Mesenchymal stem cell (in vitro differentiated cells and primary cell): ENCODE results near the gene MAP7. TPM values are rescaled to one million over a fixed set of nuclear protein-coding genes. Genes with fewer than 3 reads are reported as not detected.

Experiments
- DNase-seq: peaks from one replicate; pipeline ENCODE4 v3.0.0-alpha.2; 2013
- H2AFZ ChIP-seq: one replicate; pipeline ENCODE4 v1.6.1; 2013; ENCODE audit warnings: low read depth, mild to moderate bottlenecking, control low read depth, inconsistent platforms, low read length, moderate library complexity
- H2AK5ac ChIP-seq: 2 replicates; pipeline ENCODE4 v1.6.1; 2013; ENCODE audit warnings: low read length, moderate library complexity, mild to moderate bottlenecking, inconsistent platforms; ENCODE audit not compliant: severe bottlenecking
- H2BK120ac ChIP-seq: one replicate; pipeline ENCODE4 v1.6.1; 2013; ENCODE audit warnings: low read depth, mild to moderate bottlenecking, inconsistent platforms, low read length, moderate library complexity
- H2BK12ac ChIP-seq, 2 experiments: one replicate each; pipeline ENCODE4 v1.6.1; 2013; ENCODE audit warnings: inconsistent platforms in 2 of 2, low read length in 2 of 2, mild to moderate bottlenecking in 2 of 2, moderate library complexity in 2 of 2, control low read depth in 1 of 2
- H2BK15ac ChIP-seq: one replicate; pipeline ENCODE4 v1.6.1; 2013; ENCODE audit warnings: mild to moderate bottlenecking, low read depth, inconsistent platforms; ENCODE audit not compliant: poor library complexity, severe bottlenecking
- H2BK5ac ChIP-seq: 2 replicates; pipeline ENCODE4 v1.6.1; 2013; ENCODE audit warnings: low read depth, mild to moderate bottlenecking, low read length, control low read depth, inconsistent platforms; ENCODE audit not compliant: poor library complexity, severe bottlenecking
- H3K14ac ChIP-seq, 2 experiments: one replicate each; pipeline ENCODE4 v1.6.1; 2013; ENCODE audit warnings: inconsistent platforms in 2 of 2, low read length in 2 of 2, control low read depth in 1 of 2, mild to moderate bottlenecking in 1 of 2, moderate library complexity in 1 of 2
- H3K18ac ChIP-seq, 2 experiments: one replicate each; pipeline ENCODE4 v1.6.1; 2013; ENCODE audit warnings: inconsistent platforms in 2 of 2, low read length in 2 of 2, control low read depth in 1 of 2, low read depth in 1 of 2, mild to moderate bottlenecking in 1 of 2
- H3K23ac ChIP-seq, 2 experiments: one replicate each; pipeline ENCODE4 v1.6.1; 2013; ENCODE audit warnings: inconsistent platforms in 2 of 2, low read length in 2 of 2, mild to moderate bottlenecking in 2 of 2, moderate library complexity in 2 of 2, control low read depth in 1 of 2
- H3K27ac ChIP-seq: 2 replicates; pipeline ENCODE4 v1.5.1; 2013; ENCODE audit warnings: mild to moderate bottlenecking, moderate library complexity, low read length, control low read depth, inconsistent platforms; ENCODE audit not compliant: poor library complexity, severe bottlenecking
- H3K27me3 ChIP-seq, 2 experiments: 2 replicates each; pipeline versions ENCODE4 v1.6.1 to v1.7.0; 2013; ENCODE audit warnings: low read length in 2 of 2, mild to moderate bottlenecking in 2 of 2, moderate library complexity in 2 of 2, control low read depth in 1 of 2, inconsistent platforms in 1 of 2; ENCODE audit not compliant: control insufficient read depth in 1 of 2, insufficient read depth in 1 of 2
- H3K36me3 ChIP-seq, 2 experiments: 2 replicates each; pipeline versions ENCODE4 v1.6.1 to v1.7.0; 2013; ENCODE audit warnings: low read length in 2 of 2, control low read depth in 1 of 2, inconsistent platforms in 1 of 2, low read depth in 1 of 2, mild to moderate bottlenecking in 1 of 2; ENCODE audit not compliant: insufficient read depth in 2 of 2, control insufficient read depth in 1 of 2
- H3K4ac ChIP-seq, 2 experiments: one replicate each; pipeline ENCODE4 v1.6.1; 2013; ENCODE audit warnings: inconsistent platforms in 2 of 2, low read length in 2 of 2, mild to moderate bottlenecking in 2 of 2, moderate library complexity in 2 of 2, control low read depth in 1 of 2, low read depth in 1 of 2
- H3K4me1 ChIP-seq: 2 replicates; pipeline ENCODE4 v1.6.1; 2013; ENCODE audit warnings: low read depth, low read length, control low read depth; ENCODE audit not compliant: control insufficient read depth, insufficient read depth
- H3K4me2 ChIP-seq: 2 replicates; pipeline ENCODE4 v1.6.1; 2013; ENCODE audit warnings: low read length, mild to moderate bottlenecking, inconsistent platforms; ENCODE audit not compliant: poor library complexity, severe bottlenecking
- H3K4me3 ChIP-seq, 2 experiments: 2 replicates each; pipeline versions ENCODE4 v1.5.1 to v1.7.0; 2013; ENCODE audit warnings: low read length in 2 of 2, mild to moderate bottlenecking in 2 of 2, control low read depth in 1 of 2, low read depth in 1 of 2; ENCODE audit not compliant: insufficient read depth in 1 of 2
- H3K79me1 ChIP-seq: replicated peaks from 2 replicates; pipeline ENCODE4 v1.6.1; 2013; ENCODE audit warnings: mild to moderate bottlenecking, control low read depth, low read length, inconsistent platforms; ENCODE audit not compliant: poor library complexity, severe bottlenecking
- H3K9ac ChIP-seq: 2 replicates; pipeline ENCODE4 v1.7.0; 2013; ENCODE audit warnings: mild to moderate bottlenecking, low read length, moderate library complexity
- H3K9me3 ChIP-seq: 2 replicates; pipeline ENCODE4 v1.7.0; 2013; ENCODE audit warnings: mild to moderate bottlenecking, low read length; ENCODE audit not compliant: control insufficient read depth
- H4K8ac ChIP-seq: one replicate; pipeline ENCODE4 v1.6.1; 2013; ENCODE audit warnings: inconsistent platforms, mild to moderate bottlenecking, low read length, moderate library complexity
- H4K91ac ChIP-seq: one replicate; pipeline ENCODE4 v1.6.1; 2013; ENCODE audit warnings: mild to moderate bottlenecking, low read length, inconsistent platforms
- WGBS: methylation state at CpG from one replicate; pipeline ENCODE4 v1.1.7; 2013; ENCODE audit warnings: mixed read lengths; 5-methylcytosine and 5-hydroxymethylcytosine counted together
- polyA plus RNA-seq, 2 experiments: library from polyadenylated mRNA; stranded (reverse); fragments of 200-250 nt; gene quantifications; one replicate each; pipeline ENCODE4 v1.2.3, GENCODE V29; 2013

MAP7 gene
- 0.61 TPM for polyA plus RNA-seq (2013, experiment 1 of 2)
- polyA plus RNA-seq (2013, experiment 2 of 2), result 0.55 TPM

DNA sequence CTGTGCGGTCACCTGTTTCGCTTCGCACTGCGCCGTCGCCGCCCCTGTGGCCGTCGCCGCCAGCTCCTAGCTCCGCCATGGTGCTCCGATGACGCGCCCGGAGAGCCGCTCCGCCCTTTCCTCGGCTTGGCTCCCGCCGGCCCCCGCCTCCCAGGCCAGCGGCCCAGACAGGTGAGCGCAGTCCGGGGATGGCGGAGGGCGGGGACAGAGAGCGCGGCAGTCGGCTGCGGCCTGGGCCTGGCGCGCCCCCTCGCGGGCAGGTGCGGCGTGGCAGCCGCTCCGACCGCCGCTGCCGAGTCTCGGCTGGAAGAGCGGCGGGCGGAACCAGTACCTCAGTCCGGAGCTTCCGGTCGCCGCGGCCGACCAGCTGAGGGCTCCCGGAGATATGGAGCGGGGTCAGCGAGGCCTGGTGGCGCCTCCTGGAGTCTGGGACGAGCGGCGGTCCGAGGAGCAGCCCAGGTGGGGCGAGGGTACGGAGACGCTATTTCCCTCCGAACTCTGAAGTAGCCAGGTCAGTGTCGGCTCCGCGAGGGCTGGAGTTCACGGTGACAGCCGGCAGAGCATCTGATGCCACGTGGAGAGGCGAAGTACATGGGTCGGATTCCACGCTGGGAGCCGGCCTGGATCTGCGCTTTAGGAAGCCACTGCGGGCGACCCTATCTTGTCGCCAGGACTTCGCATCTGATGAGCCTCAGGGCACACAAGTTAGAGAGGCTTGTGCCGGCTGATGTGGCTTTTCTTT, at the start of gene MAP7:
MAP7 (minus strand) TSS at position 93 of the 742 bp plus-strand sequence; CDS start at position 79, 14 bp downstream.
- H2BK12ac ChIP-seq, result peak within 1 kb of the TSS in 1 of 2 experiments; percentile 42

DNA sequence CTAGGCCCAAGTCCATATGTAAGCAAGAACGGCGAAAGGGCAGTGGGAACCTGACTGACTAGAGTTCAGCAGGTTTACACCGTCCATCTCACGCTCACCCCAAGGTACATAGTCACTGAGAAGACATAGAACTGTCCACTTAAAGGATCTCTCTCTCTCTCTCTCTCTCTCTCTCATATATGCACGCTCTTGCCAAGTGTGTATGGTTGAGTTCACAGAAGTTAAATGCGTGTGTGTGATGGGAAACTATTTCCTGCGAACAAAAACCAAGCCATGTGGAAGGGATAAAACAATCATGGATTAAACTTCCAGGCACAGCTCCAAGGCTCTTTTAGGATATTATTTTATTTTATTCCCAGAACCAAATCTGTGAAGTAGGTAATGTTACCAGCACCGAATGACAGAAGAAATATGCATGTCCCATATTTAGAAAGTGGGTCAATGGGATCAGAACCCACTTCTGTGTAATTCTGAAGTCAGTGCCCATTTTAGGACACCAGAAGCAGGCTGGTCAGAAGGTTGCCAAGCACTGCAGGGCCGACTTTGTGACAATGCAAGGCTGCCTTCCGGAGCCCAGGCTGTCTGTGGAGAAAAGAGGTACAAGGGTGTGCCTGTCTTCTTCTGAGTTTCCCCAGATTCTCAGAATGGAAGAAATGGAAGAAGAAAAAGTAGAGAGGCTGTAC, 49.2 kb upstream of the MAP7 start:
- Histone ChIP-seq H2BK15ac (no peak overlapping the region), H3K9ac (no peak overlapping the region)

More for the DNA sequence above, at the start of gene MAP7:
- no peaks in the 10 kb centered on the region for H3K9me3 ChIP-seq
- DNase-seq, result peak; percentile 47
- H3K23ac ChIP-seq, result peak within 1 kb of the TSS in 1 of 2 experiments; percentile 77
- H2BK15ac ChIP-seq, result peak within 1 kb of the TSS; percentile 46
- H4K8ac ChIP-seq, result peak within 1 kb of the TSS; percentile 47
- H2BK120ac ChIP-seq, result no peak within 1 kb of the TSS
- H3K4ac ChIP-seq, result peak within 1 kb of the TSS; percentile 20 to 71
- H3K14ac ChIP-seq, result peak within 1 kb of the TSS in 1 of 2 experiments; percentile 68
- H4K91ac ChIP-seq, result peak within 1 kb of the TSS; percentile 20
- H2AFZ ChIP-seq, result peak within 1 kb of the TSS; percentile 88
- H3K4me1 ChIP-seq, result peaks cover 21% of the 10 kb centered on the region
- no peak within 1 kb of the TSS for H2AK5ac ChIP-seq
- H3K79me1 ChIP-seq, result no peaks in the 10 kb centered on the region
- no peak within 1 kb of the TSS for H3K27ac ChIP-seq
- H3K27me3 ChIP-seq, result peaks cover 5 to 43% of the 10 kb centered on the region in 2 experiments
- H3K9ac ChIP-seq, result peak within 1 kb of the TSS; percentile 67
- H3K18ac ChIP-seq, result peak within 1 kb of the TSS; percentile 11 to 29
- WGBS, result 1% methylated on average over 70 of the region's 79 CpGs
- peaks cover 0 to 3% of the 10 kb centered on the region in 2 experiments for H3K36me3 ChIP-seq
- H3K4me2 ChIP-seq, result peak within 1 kb of the TSS; percentile 99
- H3K4me3 ChIP-seq, result peak within 1 kb of the TSS; percentile 78 to 88
- H2BK5ac ChIP-seq, result no peak within 1 kb of the TSS

DNA sequence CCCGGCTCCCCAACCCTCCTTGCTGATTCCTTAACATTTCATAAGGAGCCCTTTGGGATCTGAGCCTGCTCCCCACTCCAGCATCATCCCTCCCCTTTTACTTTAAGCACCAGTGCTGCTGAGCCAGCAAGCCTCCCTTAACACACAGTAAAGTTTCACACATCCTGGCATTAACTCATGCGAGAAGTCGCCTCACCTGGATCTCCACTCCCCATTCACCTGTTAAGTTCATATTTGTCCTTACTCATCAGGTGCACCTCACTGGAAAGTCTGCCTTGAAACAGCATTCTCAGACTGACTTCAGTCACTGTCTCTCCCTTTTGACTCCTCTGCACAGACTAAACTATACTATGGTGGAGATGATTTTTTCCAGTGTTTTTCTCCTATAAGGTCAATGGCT, 47.8 kb upstream of the MAP7 start:
- Histone ChIP-seq H3K9ac (no peak overlapping the region), H3K18ac (peak overlapping the region in 1 of 2 experiments; percentile 34), H3K36me3 (no peaks in the 10 kb centered on the region), H3K4me2 (no peak overlapping the region), H2AFZ (no peak overlapping the region), H3K23ac (no peak overlapping the region), H3K14ac (no peak overlapping the region), H4K91ac (peak overlapping the region; percentile 11), H3K9me3 (no peaks in the 10 kb centered on the region), H3K4me3 (no peak overlapping the region), H3K4ac (peak overlapping the region in 1 of 2 experiments; percentile 81), H2BK12ac (peak overlapping the region; percentile 51 to 71), H3K79me1 (peaks cover 11% of the 10 kb centered on the region), H2BK5ac (no peak overlapping the region), H3K4me1 (peaks cover 4% of the 10 kb centered on the region), H2BK120ac (peak overlapping the region; percentile 30), H2BK15ac (no peak overlapping the region), H4K8ac (no peak overlapping the region), H3K27ac (no peak overlapping the region), H3K27me3 (no peaks in the 10 kb centered on the region), H2AK5ac (peak overlapping the region; percentile 83)
- DNase-seq, result no peak
- 92% methylated on average over 3 of the region's 3 CpGs for WGBS

More for the DNA sequence above, 49.2 kb upstream of the MAP7 start:
- Histone ChIP-seq H3K36me3 (no peaks in the 10 kb centered on the region), H3K27me3 (no peaks in the 10 kb centered on the region), H3K4me3 (no peak overlapping the region), H3K4me2 (no peak overlapping the region), H2BK5ac (no peak overlapping the region), H3K18ac (peak overlapping the region; percentile 16 to 19), H3K14ac (peak overlapping the region in 1 of 2 experiments; percentile 12), H2BK120ac (no peak overlapping the region), H4K91ac (peak overlapping the region; percentile 56), H4K8ac (peak overlapping the region; percentile 69), H2AK5ac (peak overlapping the region; percentile 63), H3K79me1 (peaks cover 11% of the 10 kb centered on the region), H3K4me1 (peaks cover 6% of the 10 kb centered on the region), H2BK12ac (peak overlapping the region; percentile 17 to 86), H3K9me3 (no peaks in the 10 kb centered on the region), H2AFZ (no peak overlapping the region), H3K4ac (peak overlapping the region; percentile 19 to 68), H3K23ac (no peak overlapping the region), H3K27ac (no peak overlapping the region)
- whole genome bisulfite sequencing, result 96% methylated on average over 9 of the region's 10 CpGs
- no peak for DNase-seq

DNA sequence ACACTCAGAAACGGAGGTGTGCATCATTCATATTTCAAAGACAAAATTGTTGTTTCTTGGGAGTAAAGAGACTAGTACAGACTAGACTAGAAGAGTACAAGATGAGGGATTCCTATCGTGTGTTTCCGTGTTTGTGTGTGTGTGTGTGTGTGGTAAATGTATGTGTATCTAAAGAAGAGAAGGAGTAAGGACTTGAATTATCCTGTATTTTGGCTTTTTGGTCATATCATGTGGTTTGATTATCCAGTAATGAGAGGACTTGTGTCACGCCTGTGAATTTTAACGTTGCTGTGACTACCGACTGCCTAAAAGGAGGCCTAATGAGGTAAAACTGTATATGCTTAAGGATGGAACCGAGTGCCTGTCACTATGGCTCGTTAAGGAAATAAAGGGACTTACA, 44.4 kb upstream of the MAP7 start:
- H2BK5ac ChIP-seq, result no peak overlapping the region
- peak overlapping the region; percentile 59 for H2BK120ac ChIP-seq
- no peak for DNase-seq
- H4K91ac ChIP-seq, result no peak overlapping the region
- H3K36me3 ChIP-seq, result peaks cover 3 to 9% of the 10 kb centered on the region in 2 experiments
- peak overlapping the region; percentile 92 for H3K27ac ChIP-seq
- peak overlapping the region; percentile 73 for H4K8ac ChIP-seq
- H3K4me1 ChIP-seq, result peaks cover 2% of the 10 kb centered on the region
- H3K9ac ChIP-seq, result no peak overlapping the region
- no peak overlapping the region for H3K4me3 ChIP-seq
- H3K4ac ChIP-seq, result peak overlapping the region; percentile 10 to 77
- H2AK5ac ChIP-seq, result peak overlapping the region; percentile 57
- H2BK12ac ChIP-seq, result peak overlapping the region; percentile 14 to 83
- no peak overlapping the region for H2BK15ac ChIP-seq
- no peaks in the 10 kb centered on the region for H3K9me3 ChIP-seq
- H3K4me2 ChIP-seq, result no peak overlapping the region
- 96% methylated on average over 8 of the region's 8 CpGs for WGBS
- H3K14ac ChIP-seq, result peak overlapping the region in 1 of 2 experiments; percentile 20
- H3K79me1 ChIP-seq, result peaks cover 9% of the 10 kb centered on the region
- peak overlapping the region; percentile 82 to 93 for H3K18ac ChIP-seq
- H3K23ac ChIP-seq, result no peak overlapping the region
- no peak overlapping the region for H2AFZ ChIP-seq
- no peaks in the 10 kb centered on the region for H3K27me3 ChIP-seq
